SH-SY5Y (cell line): Measurements from ENCODE around the gene EML1.

Source experiments
- GATA2 ChIP-seq: IDR thresholded peaks from 2 replicates; pipeline ENCODE4 v1.6.1; 2011; ENCODE audit warnings: mild to moderate bottlenecking, low read depth, low read length
- GATA3 ChIP-seq: IDR thresholded peaks from 2 replicates; pipeline ENCODE4 v1.6.1; 2011; ENCODE audit warnings: low read depth, mild to moderate bottlenecking, low read length, moderate library complexity

DNA sequence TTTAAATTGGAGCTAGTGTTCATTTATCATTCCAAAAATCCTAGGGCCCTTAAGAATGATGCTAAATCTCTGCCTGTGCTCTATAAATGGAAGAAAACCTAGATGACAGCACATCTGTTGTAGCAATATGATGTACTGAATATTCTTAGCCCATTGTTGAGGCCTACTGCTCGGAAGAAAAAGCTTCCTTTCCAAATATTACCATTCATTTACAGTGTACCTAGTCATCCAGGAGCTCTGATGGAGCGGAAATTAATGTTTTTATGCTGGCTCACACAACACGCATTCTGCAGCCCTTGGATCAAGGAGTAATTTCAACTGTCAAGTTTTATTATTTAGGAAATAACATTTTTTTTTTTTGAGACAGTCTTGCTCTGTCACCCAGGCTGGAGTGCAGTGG lies 77.4 kb downstream of the EML1 start:
- TF ChIP-seq GATA2 (no peak), GATA3 (no peak)
